Activated B cell treated with CpG ODN at 0.5 μM for 24 hours (primary cell): ENCODE measurements around the gene APCDD1. TPM values are rescaled to one million over a fixed set of nuclear protein-coding genes. Genes with fewer than 3 reads are reported as not detected.

Experiments
- ATAC-seq: fragments of 200-7000 bp; cut with Tn5 transposase; one replicate; pipeline ENCODE4 v1.10.0; 2021; ENCODE audit warnings: low read depth, mild to moderate bottlenecking, moderate library complexity
- CTCF ChIA-PET: fragments of 350-600 bp; sonication (Branson Sonifier 250); formaldehyde crosslinking; loops from one replicate; lab custom pipeline; 2021; ENCODE audit warnings: antibody characterized with exemption; lab: Charles Lee
- POLR2A ChIA-PET: fragments of 350-600 bp; sonication (Branson Sonifier 250); formaldehyde crosslinking; loops from one replicate; lab custom pipeline; 2021; ENCODE audit warnings: antibody characterized with exemption; lab: Charles Lee
- DNase-seq: peaks from one replicate; pipeline ENCODE4 v3.0.0; 2022
- H3K27ac Mint-ChIP-seq: one replicate; pipeline ENCODE4 v1.8.0; 2020; ENCODE audit warnings: mixed read lengths
- H3K27me3 Mint-ChIP-seq: one replicate; pipeline ENCODE4 v1.8.0; 2021; ENCODE audit warnings: mixed read lengths
- H3K36me3 Mint-ChIP-seq: one replicate; pipeline ENCODE4 v1.8.0; 2021; ENCODE audit warnings: low read depth, mixed read lengths
- H3K4me1 Mint-ChIP-seq: one replicate; pipeline ENCODE4 v1.8.0; 2021; ENCODE audit warnings: mixed read lengths
- H3K4me3 Mint-ChIP-seq: one replicate; pipeline ENCODE4 v1.8.0; 2020; ENCODE audit warnings: mild to moderate bottlenecking, mixed read lengths
- H3K9me3 Mint-ChIP-seq: one replicate; pipeline ENCODE4 v1.8.0; 2020; ENCODE audit warnings: mixed read lengths
- CTCF ChIP-seq: fragments of 200-600 bp; IDR thresholded peaks from one replicate; pipeline ENCODE4 v1.8.0; 2022; ENCODE audit warnings: antibody characterized with exemption, mild to moderate bottlenecking
- intact Hi-C: fragments of 100-400 bp; cut with micrococcal nuclease; formaldehyde crosslinking; loops from one replicate; pipeline ENCODE4 v1.15.1; 2024
- total RNA-seq: library from RNA; stranded (reverse); gene quantifications from 2 replicates; pipeline ENCODE4 v1.2.3, GENCODE V29; 2022

The APCDD1 gene
- total RNA-seq, 1 donor from 2014 or later = 0.38 TPM

GRCh38 chr18:10440884-10441283, 13.6 kb upstream of the APCDD1 start:
- POLR2A ChIA-PET = no interaction called here
- intact Hi-C loops = no loop called here
- Mint-ChIP-seq H3K27me3 (peaks cover 3% of the 10 kb centered on the region), H3K27ac (no peak overlapping the region), H3K4me3 (no peak overlapping the region), H3K9me3 (no peaks in the 10 kb centered on the region), H3K4me1 (no peaks in the 10 kb centered on the region), H3K36me3 (no peaks in the 10 kb centered on the region)
- ATAC-seq (no peak), DNase-seq (no peak)
- no peak for TF ChIP-seq CTCF
- CTCF ChIA-PET = no interaction called here

GRCh38 chr18:10441472-10441871, 13.0 kb upstream of the APCDD1 start:
- H3K9me3 Mint-ChIP-seq = no peaks in the 10 kb centered on the region
- intact Hi-C loops = no loop called here
- H3K4me1 Mint-ChIP-seq = no peaks in the 10 kb centered on the region
- H3K4me3 Mint-ChIP-seq = no peak overlapping the region
- DNase-seq = no peak
- TF ChIP-seq CTCF = no peak
- H3K27me3 Mint-ChIP-seq = peaks cover 3% of the 10 kb centered on the region
- no peak for ATAC-seq
- POLR2A ChIA-PET = no interaction called here
- CTCF ChIA-PET = no interaction called here
- no peaks in the 10 kb centered on the region for H3K36me3 Mint-ChIP-seq
- no peak overlapping the region for H3K27ac Mint-ChIP-seq

GRCh38 chr18:10442551-10442971, 11.9 kb upstream of the APCDD1 start:
- no peak for TF ChIP-seq CTCF
- intact Hi-C loops = no loop called here
- no peak for DNase-seq
- peaks cover 3% of the 10 kb centered on the region for H3K27me3 Mint-ChIP-seq
- no peak overlapping the region for H3K4me3 Mint-ChIP-seq
- no peaks in the 10 kb centered on the region for H3K36me3 Mint-ChIP-seq
- no peak for ATAC-seq
- no peaks in the 10 kb centered on the region for H3K9me3 Mint-ChIP-seq
- ChIA-PET POLR2A (no interaction called here), CTCF (no interaction called here)
- no peaks in the 10 kb centered on the region for H3K4me1 Mint-ChIP-seq
- H3K27ac Mint-ChIP-seq = no peak overlapping the region

- Mint-ChIP-seq H3K9me3 (no peaks in the 10 kb centered on the region), H3K4me1 (no peaks in the 10 kb centered on the region), H3K27ac (no peak overlapping the region), H3K27me3 (peaks cover 3% of the 10 kb centered on the region), H3K36me3 (no peaks in the 10 kb centered on the region), H3K4me3 (no peak overlapping the region)
- ATAC-seq (no peak), DNase-seq (no peak)
- intact Hi-C loops = no loop called here
- ChIA-PET POLR2A (no interaction called here), CTCF (no interaction called here)
- no peak for TF ChIP-seq CTCF
These were observed 11.4 kb upstream of the APCDD1 start for GRCh38 chr18:10443001-10443400.

GRCh38 chr18:10444314-10445006, 10.0 kb upstream of the APCDD1 start:
- TF ChIP-seq CTCF = no peak

More at GRCh38 chr18:10444314-10445006, 10.0 kb upstream of the APCDD1 start:
- Mint-ChIP-seq H3K27ac (no peak overlapping the region), H3K27me3 (peaks cover 3% of the 10 kb centered on the region), H3K9me3 (no peaks in the 10 kb centered on the region), H3K36me3 (no peaks in the 10 kb centered on the region), H3K4me1 (no peaks in the 10 kb centered on the region), H3K4me3 (no peak overlapping the region)
- no peak for DNase-seq
- ChIA-PET POLR2A (no interaction called here), CTCF (no interaction called here)
- no peak for ATAC-seq
- intact Hi-C loops = no loop called here
